ENCODE results near the gene GOLGA6A. TPM values are rescaled to one million over a fixed set of nuclear protein-coding genes. Genes with fewer than 3 reads are reported as not detected.
"Not testable (repeated sequence)": the region's sequence is repeated elsewhere in the genome, so short reads cannot be mapped to it uniquely, and the experiment has no call there.

Gene GOLGA6A
- total RNA-seq, 1 donor from 2014 or later, result not detected

- no peak for DNase-seq (ENCODE audit: low spot score)
Measured at GRCh38 chr15:74053517-74053916, 28.8 kb downstream of the GOLGA6A start.

GRCh38 chr15:74052271-74053260 is 29.8 kb downstream of the GOLGA6A start:
- not testable (repeated sequence) for DNase-seq (ENCODE audit: low spot score)

- no peak for DNase-seq (ENCODE audit: low spot score)
Measured at GRCh38 chr15:74050556-74051234, 31.7 kb downstream of the GOLGA6A start.

- no peak for DNase-seq (ENCODE audit: low spot score)
Measured at GRCh38 chr15:74050127-74050526, 32.2 kb downstream of the GOLGA6A start.

GRCh38 chr15:74046275-74046674 is 36.1 kb downstream of the GOLGA6A start:
- no peak for DNase-seq (ENCODE audit: low spot score)

- DNase-seq (ENCODE audit: low spot score), result no peak
Measured at GRCh38 chr15:74045636-74046274, 36.6 kb downstream of the GOLGA6A start.

- DNase-seq (ENCODE audit: low spot score), result no peak
Measured at GRCh38 chr15:74045184-74045583, 37.2 kb downstream of the GOLGA6A start.

- no peak for DNase-seq (ENCODE audit: low spot score)
Measured at GRCh38 chr15:74044267-74045110, 37.9 kb downstream of the GOLGA6A start.

GRCh38 chr15:74043425-74044266 is 38.7 kb downstream of the GOLGA6A start:
- no peak for DNase-seq (ENCODE audit: low spot score)

- no peak for DNase-seq (ENCODE audit: low spot score)
Measured at GRCh38 chr15:74042603-74043424, 39.5 kb downstream of the GOLGA6A start.

GRCh38 chr15:74041777-74042435 is 40.4 kb downstream of the GOLGA6A start:
- no peak for DNase-seq (ENCODE audit: low spot score)

GRCh38 chr15:74041311-74041756 is 41.0 kb downstream of the GOLGA6A start:
- DNase-seq (ENCODE audit: low spot score), result no peak

- DNase-seq (ENCODE audit: low spot score), result no peak
Measured at GRCh38 chr15:74040109-74040850, 42.1 kb downstream of the GOLGA6A start.

GRCh38 chr15:74039656-74040010 is 42.7 kb downstream of the GOLGA6A start:
- DNase-seq (ENCODE audit: low spot score), result no peak

- DNase-seq (ENCODE audit: low spot score), result no peak
Measured at GRCh38 chr15:74038707-74039655, 43.4 kb downstream of the GOLGA6A start.

- no peak for DNase-seq (ENCODE audit: low spot score)
Measured at GRCh38 chr15:74037171-74038117, 44.9 kb downstream of the GOLGA6A start.

Measured in ureter (tissue), 1 donor.